Measurements from ENCODE around the gene ESRRA. TPM values are rescaled to one million over a fixed set of nuclear protein-coding genes. Genes with fewer than 3 reads are reported as not detected.

Gene ESRRA
- total and polyA plus RNA-seq, 9 of the 15 experiments (the other 6 are each of a cell fraction or from before 2014, with no cell fraction given), result 0.27 to 89.7 (median 23.7) TPM

DNA sequence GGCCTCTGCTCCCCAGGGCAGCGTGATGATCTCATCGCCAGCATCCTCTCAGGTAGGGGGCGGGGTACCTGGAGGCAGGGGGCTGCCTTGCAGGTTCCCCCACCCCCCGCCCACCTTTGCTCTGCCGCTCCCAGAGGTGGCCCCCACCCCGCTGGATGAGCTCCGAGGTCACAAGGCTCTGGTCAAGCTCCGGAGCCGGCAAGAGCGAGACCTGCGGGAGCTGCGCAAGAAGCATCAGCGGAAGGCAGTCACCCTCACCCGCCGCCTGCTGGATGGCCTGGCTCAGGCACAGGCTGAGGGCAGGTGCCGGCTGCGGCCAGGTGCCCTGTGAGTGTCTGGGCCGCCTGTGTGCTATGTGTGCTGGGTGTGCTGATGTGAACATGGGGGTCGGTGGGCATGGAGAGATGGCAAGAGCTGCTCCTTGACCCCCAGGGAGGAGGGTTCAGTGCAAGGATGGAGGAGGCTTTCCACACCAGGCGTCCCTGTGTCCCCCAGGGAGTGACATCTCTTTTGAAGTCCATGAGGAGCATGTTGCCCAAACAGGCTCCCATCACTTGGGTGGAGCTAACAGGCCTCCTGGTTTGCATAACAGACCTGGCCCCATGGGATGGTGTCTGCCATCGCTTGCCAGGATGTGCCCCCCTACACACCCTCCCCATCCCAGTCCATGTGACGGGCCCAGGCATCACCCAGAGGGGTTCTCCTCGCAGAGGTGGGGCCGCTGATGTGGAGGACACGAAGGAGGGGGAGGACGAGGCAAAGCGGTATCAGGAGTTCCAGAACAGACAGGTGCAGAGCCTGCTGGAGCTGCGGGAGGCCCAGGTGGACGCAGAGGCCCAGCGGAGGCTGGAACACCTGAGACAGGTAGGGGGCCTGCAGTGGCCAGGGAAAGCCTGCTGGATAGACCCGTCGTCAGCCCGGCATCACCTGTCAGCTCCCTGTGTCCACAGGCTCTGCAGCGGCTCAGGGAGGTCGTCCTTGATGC lies 39.9 kb upstream of the ESRRA start:
- Histone ChIP-seq H3K27me3 (ENCODE audit: control insufficient read depth in 2 of 2, insufficient read depth in 2 of 2, low read length in 2 of 2) (no peaks in the 10 kb centered on the region), H2AFZ (ENCODE audit: low read depth, low read length) (no peak overlapping the region), H3K9me3 (replicated peaks; ENCODE audit: control insufficient read depth, insufficient read depth, low read depth, low read length) (no peaks in the 10 kb centered on the region), H3K9ac (ENCODE audit: insufficient read depth in 1 of 2, low read depth in 2 of 2, low read length in 2 of 2) (no peak overlapping the region), H3K4me1 (replicated peaks in 1 of 2; ENCODE audit: control insufficient read depth in 2 of 2, insufficient read depth in 2 of 2, low read length in 2 of 2) (peaks cover 15 to 57% of the 10 kb centered on the region in 2 experiments), H3K4me3 (no peak overlapping the region), H3K79me2 (ENCODE audit: control insufficient read depth, insufficient read depth, low read length) (peaks cover 15% of the 10 kb centered on the region; the same call in 2 of the 3 replicates), H3K9me1 (ENCODE audit: control insufficient read depth, insufficient read depth, low read length) (peaks cover 3% of the 10 kb centered on the region), H3K4me2 (ENCODE audit: insufficient read depth, low read length) (no peak overlapping the region), H3K36me3 (ENCODE audit: control insufficient read depth, insufficient read depth, low read length) (peaks cover 71% of the 10 kb centered on the region), H4K20me1 (replicated peaks; ENCODE audit: control insufficient read depth, insufficient read depth, low read length) (no peaks in the 10 kb centered on the region), H3K27ac (ENCODE audit: extremely low read depth, low read depth, low read length) (no peak overlapping the region)
- in situ Hi-C loops (cut with MboI) (no loop called here), intact Hi-C loops (cut with micrococcal nuclease) (no loop called here)
- TF ChIP-seq GATAD2B (IDR thresholded peaks at IDR 0.05; ENCODE audit: borderline replicate concordance) (no peak), NONO (IDR thresholded peaks at IDR 0.05; ENCODE audit: low read depth in 2 of 2, low read length in 1 of 2) (no peak), RBFOX2 (IDR thresholded peaks at IDR 0.05; ENCODE audit: low read depth, low read length) (0 out of 2 replicates have a peak, but pooled peaks have one; percentile 23)
- ATAC-seq, result no peak
- WGBS (ENCODE audit: insufficient coverage, low coverage, missing lambda C conversion rate), result 93% methylated on average over 22 of the region's 35 CpGs
- BruUV-seq (replicated peaks), result no TSS peak
- FAIRE-seq, result no peak
- ChIA-PET POLR2A (interaction anchor here (0.6 to 1.7 kb wide), 5 partner anchors 10 to 59 kb away, joined by 3 to 7 read pairs (median 4); partner anchors contain the start of genes FERMT3 and PPP1R14B), CTCF (ENCODE audit: low intra/inter-chr PET ratio) (no interaction called here)
- DNase-seq (ENCODE audit: extremely low read depth in 1 of 4, low spot score in 3 of 4), result no peak

DNA sequence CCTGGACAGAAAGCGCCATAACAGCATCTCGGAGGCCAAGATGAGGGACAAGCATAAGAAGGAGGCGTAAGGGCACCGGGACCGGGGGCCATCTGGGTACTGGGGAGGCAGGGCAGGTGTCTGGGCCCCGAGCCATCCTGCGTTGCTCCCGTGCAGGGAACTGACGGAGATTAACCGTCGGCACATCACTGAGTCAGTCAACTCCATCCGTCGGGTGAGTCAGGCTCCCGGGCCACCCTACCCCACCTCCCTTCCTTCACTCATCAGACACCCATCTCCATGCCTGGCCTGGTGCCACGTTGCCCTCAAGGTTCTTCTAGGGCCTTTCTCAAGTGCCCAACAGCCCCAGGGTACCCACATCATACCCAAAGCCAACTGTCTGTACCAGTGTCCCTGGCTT lies 39.0 kb upstream of the ESRRA start:
- Histone ChIP-seq H3K27ac (ENCODE audit: extremely low read depth, low read depth, low read length) (no peak overlapping the region), H3K27me3 (ENCODE audit: control insufficient read depth in 2 of 2, insufficient read depth in 2 of 2, low read length in 2 of 2) (no peaks in the 10 kb centered on the region), H3K9ac (ENCODE audit: insufficient read depth in 1 of 2, low read depth in 2 of 2, low read length in 2 of 2) (no peak overlapping the region), H3K79me2 (ENCODE audit: control insufficient read depth, insufficient read depth, low read length) (peaks cover 18% of the 10 kb centered on the region; the same call in 2 of the 3 replicates), H3K4me1 (replicated peaks in 1 of 2; ENCODE audit: control insufficient read depth in 2 of 2, insufficient read depth in 2 of 2, low read length in 2 of 2) (peaks cover 15 to 58% of the 10 kb centered on the region in 2 experiments), H3K4me2 (ENCODE audit: insufficient read depth, low read length) (no peak overlapping the region), H3K9me3 (replicated peaks; ENCODE audit: control insufficient read depth, insufficient read depth, low read depth, low read length) (no peaks in the 10 kb centered on the region), H3K4me3 (no peak overlapping the region), H4K20me1 (replicated peaks; ENCODE audit: control insufficient read depth, insufficient read depth, low read length) (no peaks in the 10 kb centered on the region), H3K36me3 (ENCODE audit: control insufficient read depth, insufficient read depth, low read length) (peaks cover 62% of the 10 kb centered on the region), H2AFZ (ENCODE audit: low read depth, low read length) (no peak overlapping the region), H3K9me1 (ENCODE audit: control insufficient read depth, insufficient read depth, low read length) (peaks cover 3% of the 10 kb centered on the region)
- in situ Hi-C loops (cut with MboI) (no loop called here), intact Hi-C loops (cut with micrococcal nuclease) (no loop called here)
- 86% methylated on average over 11 of the region's 15 CpGs for WGBS (ENCODE audit: insufficient coverage, low coverage, missing lambda C conversion rate)
- DNase-seq (ENCODE audit: extremely low read depth in 1 of 4, low spot score in 3 of 4) (no peak), ATAC-seq (no peak), FAIRE-seq (no peak)
- ChIA-PET CTCF (ENCODE audit: low intra/inter-chr PET ratio) (no interaction called here), POLR2A (interaction anchor here (4.5 kb wide), 1 partner anchor 19 kb away, joined by 58 read pairs; the partner anchor contains the start of gene PPP1R14B)
- BruUV-seq (replicated peaks), result no TSS peak
- TF ChIP-seq ZNF780A (CRISPR knock-in tag; IDR thresholded peaks at IDR 0.05) (no peak), GABPB1 (CRISPR knock-in tag; IDR thresholded peaks at IDR 0.05) (no peak), TSC22D4 (tag; IDR thresholded peaks at IDR 0.05) (no peak)
- TF ChIP-seq, protein P1, sequence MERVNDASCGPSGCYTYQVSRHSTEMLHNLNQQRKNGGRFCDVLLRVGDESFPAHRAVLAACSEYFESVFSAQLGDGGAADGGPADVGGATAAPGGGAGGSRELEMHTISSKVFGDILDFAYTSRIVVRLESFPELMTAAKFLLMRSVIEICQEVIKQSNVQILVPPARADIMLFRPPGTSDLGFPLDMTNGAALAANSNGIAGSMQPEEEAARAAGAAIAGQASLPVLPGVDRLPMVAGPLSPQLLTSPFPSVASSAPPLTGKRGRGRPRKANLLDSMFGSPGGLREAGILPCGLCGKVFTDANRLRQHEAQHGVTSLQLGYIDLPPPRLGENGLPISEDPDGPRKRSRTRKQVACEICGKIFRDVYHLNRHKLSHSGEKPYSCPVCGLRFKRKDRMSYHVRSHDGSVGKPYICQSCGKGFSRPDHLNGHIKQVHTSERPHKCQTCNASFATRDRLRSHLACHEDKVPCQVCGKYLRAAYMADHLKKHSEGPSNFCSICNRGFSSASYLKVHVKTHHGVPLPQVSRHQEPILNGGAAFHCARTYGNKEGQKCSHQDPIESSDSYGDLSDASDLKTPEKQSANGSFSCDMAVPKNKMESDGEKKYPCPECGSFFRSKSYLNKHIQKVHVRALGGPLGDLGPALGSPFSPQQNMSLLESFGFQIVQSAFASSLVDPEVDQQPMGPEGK (CRISPR knock-in tag; IDR thresholded peaks at IDR 0.05; ENCODE audit: borderline replicate concordance), result no peak
- TF ChIP-seq, protein P2, sequence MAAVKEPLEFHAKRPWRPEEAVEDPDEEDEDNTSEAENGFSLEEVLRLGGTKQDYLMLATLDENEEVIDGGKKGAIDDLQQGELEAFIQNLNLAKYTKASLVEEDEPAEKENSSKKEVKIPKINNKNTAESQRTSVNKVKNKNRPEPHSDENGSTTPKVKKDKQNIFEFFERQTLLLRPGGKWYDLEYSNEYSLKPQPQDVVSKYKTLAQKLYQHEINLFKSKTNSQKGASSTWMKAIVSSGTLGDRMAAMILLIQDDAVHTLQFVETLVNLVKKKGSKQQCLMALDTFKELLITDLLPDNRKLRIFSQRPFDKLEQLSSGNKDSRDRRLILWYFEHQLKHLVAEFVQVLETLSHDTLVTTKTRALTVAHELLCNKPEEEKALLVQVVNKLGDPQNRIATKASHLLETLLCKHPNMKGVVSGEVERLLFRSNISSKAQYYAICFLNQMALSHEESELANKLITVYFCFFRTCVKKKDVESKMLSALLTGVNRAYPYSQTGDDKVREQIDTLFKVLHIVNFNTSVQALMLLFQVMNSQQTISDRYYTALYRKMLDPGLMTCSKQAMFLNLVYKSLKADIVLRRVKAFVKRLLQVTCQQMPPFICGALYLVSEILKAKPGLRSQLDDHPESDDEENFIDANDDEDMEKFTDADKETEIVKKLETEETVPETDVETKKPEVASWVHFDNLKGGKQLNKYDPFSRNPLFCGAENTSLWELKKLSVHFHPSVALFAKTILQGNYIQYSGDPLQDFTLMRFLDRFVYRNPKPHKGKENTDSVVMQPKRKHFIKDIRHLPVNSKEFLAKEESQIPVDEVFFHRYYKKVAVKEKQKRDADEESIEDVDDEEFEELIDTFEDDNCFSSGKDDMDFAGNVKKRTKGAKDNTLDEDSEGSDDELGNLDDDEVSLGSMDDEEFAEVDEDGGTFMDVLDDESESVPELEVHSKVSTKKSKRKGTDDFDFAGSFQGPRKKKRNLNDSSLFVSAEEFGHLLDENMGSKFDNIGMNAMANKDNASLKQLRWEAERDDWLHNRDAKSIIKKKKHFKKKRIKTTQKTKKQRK (IDR thresholded peaks at IDR 0.05; ENCODE audit: borderline replicate concordance, low read depth, low read length), result no peak
